Mesenchymal stem cell (in vitro differentiated cells and primary cell): ENCODE measurements around the gene DCLK1.

ENCODE experiments used
- DNase-seq: peaks from one replicate; pipeline ENCODE4 v3.0.0-alpha.2; 2013
- H2AFZ ChIP-seq: one replicate; pipeline ENCODE4 v1.6.1; 2013; ENCODE audit warnings: low read depth, mild to moderate bottlenecking, control low read depth, inconsistent platforms, low read length, moderate library complexity
- H2AK5ac ChIP-seq: 2 replicates; pipeline ENCODE4 v1.6.1; 2013; ENCODE audit warnings: low read length, moderate library complexity, mild to moderate bottlenecking, inconsistent platforms; ENCODE audit not compliant: severe bottlenecking
- H2BK120ac ChIP-seq: one replicate; pipeline ENCODE4 v1.6.1; 2013; ENCODE audit warnings: low read depth, mild to moderate bottlenecking, inconsistent platforms, low read length, moderate library complexity
- H2BK12ac ChIP-seq, 2 experiments: one replicate each; pipeline ENCODE4 v1.6.1; 2013; ENCODE audit warnings: inconsistent platforms in 2 of 2, low read length in 2 of 2, mild to moderate bottlenecking in 2 of 2, moderate library complexity in 2 of 2, control low read depth in 1 of 2
- H2BK15ac ChIP-seq: one replicate; pipeline ENCODE4 v1.6.1; 2013; ENCODE audit warnings: mild to moderate bottlenecking, low read depth, inconsistent platforms; ENCODE audit not compliant: poor library complexity, severe bottlenecking
- H2BK5ac ChIP-seq: 2 replicates; pipeline ENCODE4 v1.6.1; 2013; ENCODE audit warnings: low read depth, mild to moderate bottlenecking, low read length, control low read depth, inconsistent platforms; ENCODE audit not compliant: poor library complexity, severe bottlenecking
- H3K14ac ChIP-seq, 2 experiments: one replicate each; pipeline ENCODE4 v1.6.1; 2013; ENCODE audit warnings: inconsistent platforms in 2 of 2, low read length in 2 of 2, control low read depth in 1 of 2, mild to moderate bottlenecking in 1 of 2, moderate library complexity in 1 of 2
- H3K18ac ChIP-seq, 2 experiments: one replicate each; pipeline ENCODE4 v1.6.1; 2013; ENCODE audit warnings: inconsistent platforms in 2 of 2, low read length in 2 of 2, control low read depth in 1 of 2, low read depth in 1 of 2, mild to moderate bottlenecking in 1 of 2
- H3K23ac ChIP-seq, 2 experiments: one replicate each; pipeline ENCODE4 v1.6.1; 2013; ENCODE audit warnings: inconsistent platforms in 2 of 2, low read length in 2 of 2, mild to moderate bottlenecking in 2 of 2, moderate library complexity in 2 of 2, control low read depth in 1 of 2
- H3K27ac ChIP-seq: 2 replicates; pipeline ENCODE4 v1.5.1; 2013; ENCODE audit warnings: mild to moderate bottlenecking, moderate library complexity, low read length, control low read depth, inconsistent platforms; ENCODE audit not compliant: poor library complexity, severe bottlenecking
- H3K27me3 ChIP-seq, 2 experiments: 2 replicates each; pipeline versions ENCODE4 v1.6.1 to v1.7.0; 2013; ENCODE audit warnings: low read length in 2 of 2, mild to moderate bottlenecking in 2 of 2, moderate library complexity in 2 of 2, control low read depth in 1 of 2, inconsistent platforms in 1 of 2; ENCODE audit not compliant: control insufficient read depth in 1 of 2, insufficient read depth in 1 of 2
- H3K36me3 ChIP-seq, 2 experiments: 2 replicates each; pipeline versions ENCODE4 v1.6.1 to v1.7.0; 2013; ENCODE audit warnings: low read length in 2 of 2, control low read depth in 1 of 2, inconsistent platforms in 1 of 2, low read depth in 1 of 2, mild to moderate bottlenecking in 1 of 2; ENCODE audit not compliant: insufficient read depth in 2 of 2, control insufficient read depth in 1 of 2
- H3K4ac ChIP-seq, 2 experiments: one replicate each; pipeline ENCODE4 v1.6.1; 2013; ENCODE audit warnings: inconsistent platforms in 2 of 2, low read length in 2 of 2, mild to moderate bottlenecking in 2 of 2, moderate library complexity in 2 of 2, control low read depth in 1 of 2, low read depth in 1 of 2
- H3K4me1 ChIP-seq: 2 replicates; pipeline ENCODE4 v1.6.1; 2013; ENCODE audit warnings: low read depth, low read length, control low read depth; ENCODE audit not compliant: control insufficient read depth, insufficient read depth
- H3K4me2 ChIP-seq: 2 replicates; pipeline ENCODE4 v1.6.1; 2013; ENCODE audit warnings: low read length, mild to moderate bottlenecking, inconsistent platforms; ENCODE audit not compliant: poor library complexity, severe bottlenecking
- H3K4me3 ChIP-seq, 2 experiments: 2 replicates each; pipeline versions ENCODE4 v1.5.1 to v1.7.0; 2013; ENCODE audit warnings: low read length in 2 of 2, mild to moderate bottlenecking in 2 of 2, control low read depth in 1 of 2, low read depth in 1 of 2; ENCODE audit not compliant: insufficient read depth in 1 of 2
- H3K79me1 ChIP-seq: replicated peaks from 2 replicates; pipeline ENCODE4 v1.6.1; 2013; ENCODE audit warnings: mild to moderate bottlenecking, control low read depth, low read length, inconsistent platforms; ENCODE audit not compliant: poor library complexity, severe bottlenecking
- H3K9ac ChIP-seq: 2 replicates; pipeline ENCODE4 v1.7.0; 2013; ENCODE audit warnings: mild to moderate bottlenecking, low read length, moderate library complexity
- H3K9me3 ChIP-seq: 2 replicates; pipeline ENCODE4 v1.7.0; 2013; ENCODE audit warnings: mild to moderate bottlenecking, low read length; ENCODE audit not compliant: control insufficient read depth
- H4K8ac ChIP-seq: one replicate; pipeline ENCODE4 v1.6.1; 2013; ENCODE audit warnings: inconsistent platforms, mild to moderate bottlenecking, low read length, moderate library complexity
- H4K91ac ChIP-seq: one replicate; pipeline ENCODE4 v1.6.1; 2013; ENCODE audit warnings: mild to moderate bottlenecking, low read length, inconsistent platforms
- WGBS: methylation state at CpG from one replicate; pipeline ENCODE4 v1.1.7; 2013; ENCODE audit warnings: mixed read lengths; 5-methylcytosine and 5-hydroxymethylcytosine counted together

The DCLK1 gene

DNA sequence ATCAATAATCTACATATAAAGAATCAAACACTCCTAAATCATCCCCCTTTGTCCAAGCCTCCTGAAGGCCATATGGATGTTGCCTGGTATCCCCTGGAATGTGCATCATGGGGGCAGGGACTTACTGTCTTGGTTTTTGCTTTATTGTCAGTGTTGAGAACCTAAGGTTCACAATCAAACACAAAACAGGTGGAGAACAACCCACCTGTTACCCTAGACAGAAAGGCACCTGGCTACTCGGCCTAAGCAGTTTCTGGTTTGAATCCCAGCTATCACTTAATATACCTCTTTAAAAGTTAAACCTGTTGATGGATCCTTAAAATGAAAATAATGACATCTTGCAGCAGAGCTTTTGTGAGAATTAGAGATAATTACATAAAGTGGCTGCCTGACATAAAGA is 68.9 kb downstream of the DCLK1 start:
- Histone ChIP-seq H3K79me1 (no peaks in the 10 kb centered on the region), H2AFZ (no peak overlapping the region), H3K9ac (no peak overlapping the region), H3K9me3 (no peaks in the 10 kb centered on the region), H2BK12ac (no peak overlapping the region), H2BK5ac (no peak overlapping the region), H4K91ac (no peak overlapping the region), H2BK120ac (no peak overlapping the region), H2AK5ac (no peak overlapping the region), H3K4me2 (no peak overlapping the region), H2BK15ac (no peak overlapping the region), H3K4me3 (no peak overlapping the region), H4K8ac (no peak overlapping the region), H3K14ac (no peak overlapping the region), H3K4ac (no peak overlapping the region), H3K36me3 (peaks cover 0 to 6% of the 10 kb centered on the region in 2 experiments), H3K27me3 (no peaks in the 10 kb centered on the region), H3K18ac (no peak overlapping the region), H3K27ac (no peak overlapping the region), H3K4me1 (no peaks in the 10 kb centered on the region), H3K23ac (no peak overlapping the region)
- no CpG with 5 or more reads among the region's 1 CpG for WGBS
- DNase-seq = no peak

DNA sequence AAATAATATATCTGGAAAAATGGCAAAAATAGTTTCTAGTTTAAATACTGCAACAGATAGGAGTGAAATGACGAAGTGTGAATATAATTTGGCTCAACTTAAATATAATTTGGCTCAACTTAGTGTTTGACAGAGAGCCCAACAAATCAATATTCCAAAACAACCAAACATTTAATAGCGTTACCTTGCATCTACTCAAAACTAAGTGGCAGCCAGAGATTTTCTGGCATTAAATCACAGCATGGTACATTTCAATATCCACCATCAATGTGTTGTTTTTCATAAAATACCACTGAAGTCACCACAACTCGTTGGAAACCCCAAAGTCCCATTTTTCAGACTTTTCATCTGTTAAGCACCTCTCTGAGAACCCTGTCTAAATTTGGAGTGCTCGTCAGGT is 69.6 kb downstream of the DCLK1 start:
- Histone ChIP-seq H2AK5ac (no peak overlapping the region), H3K27ac (no peak overlapping the region), H3K14ac (no peak overlapping the region), H3K23ac (no peak overlapping the region), H4K91ac (no peak overlapping the region), H3K9ac (no peak overlapping the region), H2BK5ac (no peak overlapping the region), H3K9me3 (no peaks in the 10 kb centered on the region), H3K36me3 (peaks cover 0 to 6% of the 10 kb centered on the region in 2 experiments), H3K4me2 (no peak overlapping the region), H3K4ac (no peak overlapping the region), H2BK15ac (no peak overlapping the region), H3K18ac (no peak overlapping the region), H3K4me1 (no peaks in the 10 kb centered on the region), H3K4me3 (no peak overlapping the region), H4K8ac (no peak overlapping the region), H2AFZ (no peak overlapping the region), H2BK120ac (no peak overlapping the region), H2BK12ac (no peak overlapping the region), H3K27me3 (no peaks in the 10 kb centered on the region), H3K79me1 (no peaks in the 10 kb centered on the region)
- no peak for DNase-seq
- 46% methylated on average over 2 of the region's 4 CpGs for WGBS

DNA sequence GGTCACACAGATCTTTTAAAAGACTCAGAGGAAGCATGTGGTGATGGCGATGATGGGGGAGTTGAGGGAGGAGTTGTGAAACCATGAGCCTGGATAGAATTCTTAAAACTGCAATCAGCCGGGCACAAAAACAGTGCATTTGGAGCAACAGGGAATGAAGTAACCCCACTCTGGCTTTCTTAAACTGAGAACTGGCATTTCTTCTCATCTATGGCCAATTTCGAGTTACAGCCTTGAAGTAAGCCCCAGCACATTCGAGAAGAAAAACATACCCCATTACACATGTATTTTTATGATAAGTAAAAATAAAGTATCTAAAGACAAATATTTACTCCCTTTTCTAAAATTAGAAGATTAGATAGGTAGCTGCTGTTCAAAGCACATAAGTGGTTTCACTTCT is 70.1 kb downstream of the DCLK1 start:
- Histone ChIP-seq H3K23ac (no peak overlapping the region), H3K9ac (peak overlapping the region; percentile 2), H3K4ac (no peak overlapping the region), H3K36me3 (peaks cover 0 to 6% of the 10 kb centered on the region in 2 experiments), H3K18ac (no peak overlapping the region), H3K14ac (no peak overlapping the region), H2AFZ (no peak overlapping the region), H2BK120ac (no peak overlapping the region), H2BK5ac (no peak overlapping the region), H2BK15ac (no peak overlapping the region), H2AK5ac (no peak overlapping the region), H3K4me1 (no peaks in the 10 kb centered on the region), H3K79me1 (no peaks in the 10 kb centered on the region), H2BK12ac (no peak overlapping the region), H3K27me3 (no peaks in the 10 kb centered on the region), H3K4me2 (no peak overlapping the region), H3K4me3 (no peak overlapping the region), H4K91ac (no peak overlapping the region), H3K27ac (no peak overlapping the region), H4K8ac (no peak overlapping the region), H3K9me3 (no peaks in the 10 kb centered on the region)
- WGBS = 20% methylated on average over 2 of the region's 4 CpGs
- DNase-seq = no peak

DNA sequence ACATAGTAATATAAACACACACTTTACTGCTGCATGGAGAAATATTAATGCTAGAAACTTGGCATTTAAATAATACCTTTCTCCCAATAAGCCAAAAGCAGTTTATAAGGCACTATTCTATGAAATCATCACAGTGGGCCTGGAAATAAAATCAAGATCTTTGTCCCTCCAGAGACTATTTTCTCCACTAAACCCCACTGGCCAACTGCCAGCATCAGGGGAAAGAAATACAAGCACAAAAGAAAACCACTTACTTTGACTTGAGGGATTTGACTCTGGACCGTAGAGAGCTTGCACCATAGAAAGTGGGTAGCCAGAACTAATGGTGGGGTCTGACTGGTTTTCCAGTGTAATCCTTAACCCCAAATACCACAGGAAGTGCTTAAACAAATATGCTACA is 71.9 kb downstream of the DCLK1 start:
- no peak overlapping the region for H3K14ac ChIP-seq
- no peaks in the 10 kb centered on the region for H3K4me1 ChIP-seq
- no peak overlapping the region for H3K23ac ChIP-seq
- peaks cover 0 to 6% of the 10 kb centered on the region in 2 experiments for H3K36me3 ChIP-seq
- H3K9me3 ChIP-seq = no peaks in the 10 kb centered on the region
- no peak overlapping the region for H4K8ac ChIP-seq
- H3K27me3 ChIP-seq = no peaks in the 10 kb centered on the region
- no peak overlapping the region for H2BK12ac ChIP-seq
- H2AFZ ChIP-seq = no peak overlapping the region
- H3K4me2 ChIP-seq = no peak overlapping the region
- H3K4ac ChIP-seq = no peak overlapping the region
- H3K27ac ChIP-seq = no peak overlapping the region
- H4K91ac ChIP-seq = no peak overlapping the region
- H2BK15ac ChIP-seq = no peak overlapping the region
- no peak overlapping the region for H2BK120ac ChIP-seq
- no peak overlapping the region for H3K4me3 ChIP-seq
- DNase-seq = no peak
- no peak overlapping the region for H2AK5ac ChIP-seq
- no peak overlapping the region for H3K18ac ChIP-seq
- H2BK5ac ChIP-seq = no peak overlapping the region
- H3K9ac ChIP-seq = no peak overlapping the region
- no CpG with 5 or more reads among the region's 1 CpG for WGBS
- no peaks in the 10 kb centered on the region for H3K79me1 ChIP-seq
